MCF 10A (cell line): Measurements from ENCODE around the gene AMIGO1. TPM values are rescaled to one million over a fixed set of nuclear protein-coding genes. Genes with fewer than 3 reads are reported as not detected.

Experiments used
- BruUV-seq: library from RNA; stranded (reverse); fragments of 400-500 nt; replicated peaks from 2 replicates; lab custom pipeline; 2021; lab: Mats Ljungman, UMichigan
- CTCF ChIA-PET: fragments of 300-600 bp; sonication (Branson Sonifier 250); formaldehyde crosslinking; extraction: SDS; loops from one replicate; lab custom pipeline; 2021; ENCODE audit warnings: antibody characterized with exemption, inconsistent platforms; lab: Yijun Ruan, JAX
- POLR2A ChIA-PET: fragments of 300-600, 350-650 bp; sonication (Branson Sonifier 250); formaldehyde crosslinking; extraction: SDS; loops from one replicate; lab custom pipeline; 2020; ENCODE audit warnings: antibody characterized with exemption, inconsistent platforms; lab: Yijun Ruan, JAX
- DNase-seq: peaks from one replicate; pipeline ENCODE4 v3.0.0-alpha.2; 2018; ENCODE audit not compliant: unreplicated experiment
- H3K27ac Mint-ChIP-seq: one replicate; pipeline ENCODE4 v1.8.0; 2022; ENCODE audit warnings: mild to moderate bottlenecking, low read depth, mixed read lengths; ENCODE audit not compliant: unreplicated experiment
- H3K27me3 Mint-ChIP-seq: one replicate; pipeline ENCODE4 v1.8.0; 2022; ENCODE audit warnings: mixed read lengths; ENCODE audit not compliant: insufficient read depth, unreplicated experiment
- H3K36me3 Mint-ChIP-seq: one replicate; pipeline ENCODE4 v1.8.0; 2022; ENCODE audit warnings: mild to moderate bottlenecking, moderate library complexity, mixed read lengths; ENCODE audit not compliant: insufficient read depth, unreplicated experiment
- H3K4me1 Mint-ChIP-seq: one replicate; pipeline ENCODE4 v1.8.0; 2022; ENCODE audit warnings: mixed read lengths; ENCODE audit not compliant: insufficient read depth, unreplicated experiment
- H3K4me3 Mint-ChIP-seq: one replicate; pipeline ENCODE4 v1.8.0; 2022; ENCODE audit warnings: mild to moderate bottlenecking, moderate library complexity, mixed read lengths; ENCODE audit not compliant: unreplicated experiment
- H3K9me3 Mint-ChIP-seq: one replicate; pipeline ENCODE4 v1.8.0; 2022; ENCODE audit warnings: mixed read lengths; ENCODE audit not compliant: unreplicated experiment
- CTCF ChIP-seq: fragments of 200-600 bp; IDR thresholded peaks from one replicate; pipeline ENCODE4 v1.8.0; 2022; ENCODE audit warnings: antibody characterized with exemption, mild to moderate bottlenecking; ENCODE audit not compliant: unreplicated experiment
- intact Hi-C: fragments of 100-400 bp; cut with micrococcal nuclease; formaldehyde crosslinking; loops from 2 replicates; pipeline ENCODE4 v1.14.1; 2022
- total RNA-seq: library from RNA; stranded (reverse); gene quantifications from 2 replicates; pipeline ENCODE4 v1.2.3, GENCODE V29; 2022

The AMIGO1 gene
- total RNA-seq, 1 experiment from 2014 or later, result 0.21 TPM

GRCh38 chr1:109541102-109541501 lies 31.6 kb upstream of the AMIGO1 start:
- H3K27ac Mint-ChIP-seq, result no peak overlapping the region
- TF ChIP-seq CTCF, result no peak
- ChIA-PET POLR2A (interaction anchor here (0.7 to 1.4 kb wide), 2 partner anchors 57 to 170 kb away, joined by 3 read pairs; partner anchors contain the start of gene ATXN7L2), CTCF (interaction anchor here (1.0 to 26.1 kb wide), 10 partner anchors 9 to 466 kb away, joined by 3 to 1071 read pairs (median 6); partner anchors contain the start of genes AMIGO1, ATXN7L2 and CYB561D1)
- intact Hi-C loops, result no loop called here
- H3K4me3 Mint-ChIP-seq, result no peak overlapping the region
- H3K9me3 Mint-ChIP-seq, result no peaks in the 10 kb centered on the region
- no TSS peak for BruUV-seq
- H3K4me1 Mint-ChIP-seq, result no peaks in the 10 kb centered on the region
- no peak for DNase-seq
- no peaks in the 10 kb centered on the region for H3K36me3 Mint-ChIP-seq
- H3K27me3 Mint-ChIP-seq, result no peaks in the 10 kb centered on the region

GRCh38 chr1:109539676-109540075 lies 30.1 kb upstream of the AMIGO1 start, which contains the start of gene GPR61:
TSS of gene GPR61 (plus strand) at chr1:109539872. CDS start at chr1:109543023, 3,151 bp downstream.
- Mint-ChIP-seq H3K4me1 (no peaks in the 10 kb centered on the region), H3K9me3 (no peaks in the 10 kb centered on the region), H3K36me3 (no peaks in the 10 kb centered on the region), H3K27ac (no peak within 1 kb of the TSS), H3K4me3 (no peak within 1 kb of the TSS), H3K27me3 (no peaks in the 10 kb centered on the region)
- ChIA-PET POLR2A (no interaction called here), CTCF (interaction anchor here (0.6 to 26.1 kb wide), 9 partner anchors 7 to 327 kb away, joined by 3 to 1071 read pairs (median 4); partner anchors contain the start of genes AMIGO1, ATXN7L2 and CYB561D1)
- TF ChIP-seq CTCF, result no peak
- intact Hi-C loops, result loop anchor here (10.0 kb wide), 1 partner anchor 345 kb away; no protein-coding TSS in a partner anchor
- no TSS peak for BruUV-seq
- no peak for DNase-seq

GRCh38 chr1:109538827-109539555 lies 29.5 kb upstream of the AMIGO1 start:
- H3K4me1 Mint-ChIP-seq, result no peaks in the 10 kb centered on the region
- intact Hi-C loops, result loop anchor here (10.0 kb wide), 1 partner anchor 344 kb away; no protein-coding TSS in a partner anchor
- no TSS peak for BruUV-seq
- H3K4me3 Mint-ChIP-seq, result no peak overlapping the region
- CTCF ChIA-PET, result interaction anchor here (0.6 to 26.1 kb wide), 7 partner anchors 38 to 445 kb away, joined by 3 to 1071 read pairs (median 4); partner anchors contain the start of genes AHCYL1, AMIGO1, ATXN7L2 and CYB561D1
- POLR2A ChIA-PET, result interaction anchor here (0.6 kb wide), 1 partner anchor 13 kb away, joined by 4 read pairs; no protein-coding TSS in a partner anchor
- DNase-seq, result no peak
- H3K27ac Mint-ChIP-seq, result no peak overlapping the region
- H3K36me3 Mint-ChIP-seq, result no peaks in the 10 kb centered on the region
- TF ChIP-seq CTCF, result no peak
- no peaks in the 10 kb centered on the region for H3K9me3 Mint-ChIP-seq
- no peaks in the 10 kb centered on the region for H3K27me3 Mint-ChIP-seq
